ENCODE data around the gene NOS1AP.
"Not testable (repeated sequence)": the region's sequence is repeated elsewhere in the genome, so short reads cannot be mapped to it uniquely, and the experiment has no call there.

NOS1AP gene

DNA sequence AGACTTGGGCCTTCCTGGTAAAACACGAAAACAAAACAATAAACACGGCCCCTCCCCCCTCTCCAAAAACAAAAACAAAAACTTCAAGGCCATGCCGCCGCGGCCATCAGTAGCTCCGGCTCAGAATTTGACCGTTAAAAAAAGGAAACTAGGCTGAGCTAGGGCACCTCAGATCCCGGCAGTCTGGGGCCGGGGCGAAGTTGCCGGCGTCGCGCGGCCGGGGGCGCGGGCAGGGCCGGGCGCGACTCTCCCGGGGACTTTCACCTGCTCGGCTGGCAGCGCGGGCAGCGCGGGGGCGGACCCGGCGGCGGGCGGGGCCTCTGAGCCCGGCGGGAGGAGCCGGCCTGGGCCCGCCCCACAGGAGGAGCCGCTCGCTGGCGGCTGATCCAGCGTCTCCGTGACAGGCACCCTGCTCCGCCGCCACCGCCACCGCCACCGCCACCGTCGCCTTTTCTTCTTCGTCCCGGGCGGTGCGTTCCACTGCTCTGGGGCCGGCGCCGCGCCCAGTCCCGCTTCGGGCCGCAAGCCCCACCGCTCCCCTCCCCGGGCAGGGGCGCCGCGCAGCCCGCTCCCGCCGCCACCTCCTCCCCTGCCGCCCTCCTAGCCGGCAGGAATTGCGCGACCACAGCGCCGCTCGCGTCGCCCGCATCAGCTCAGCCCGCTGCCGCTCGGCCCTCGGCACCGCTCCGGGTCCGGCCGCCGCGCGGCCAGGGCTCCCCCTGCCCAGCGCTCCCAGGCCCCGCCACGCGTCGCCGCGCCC is at the start of gene NOS1AP:
TSS of gene NOS1AP (plus strand) at position 358 of the 760 bp plus-strand sequence. CDS start 487 bp downstream, outside the sequence.
- DNase-seq = peak; percentile 69 to 83

GRCh38 chr1:162020150-162020549 is 49.3 kb upstream of the NOS1AP start:
- no peak for DNase-seq

GRCh38 chr1:162021124-162021523 is 48.4 kb upstream of the NOS1AP start:
- no peak for DNase-seq

DNA sequence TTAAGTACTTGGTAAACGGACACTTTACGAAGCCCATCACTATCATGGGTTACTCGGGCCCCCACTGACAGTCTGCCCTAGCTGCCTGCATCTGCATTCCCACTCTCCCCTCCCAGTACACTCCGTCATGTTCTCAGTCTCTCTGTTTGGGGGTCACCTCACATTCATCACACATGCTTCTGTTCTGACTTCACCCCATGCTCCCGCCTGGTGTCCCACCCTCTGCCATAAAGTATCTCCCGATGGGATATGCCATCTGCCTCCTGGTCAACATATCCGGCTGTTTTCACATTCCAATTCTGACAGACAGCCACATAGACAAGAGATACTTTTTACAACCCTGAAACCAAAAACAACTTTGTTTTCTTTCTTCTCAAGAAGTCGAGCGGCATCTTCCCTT is 46.9 kb upstream of the NOS1AP start:
- no peak for DNase-seq

DNA sequence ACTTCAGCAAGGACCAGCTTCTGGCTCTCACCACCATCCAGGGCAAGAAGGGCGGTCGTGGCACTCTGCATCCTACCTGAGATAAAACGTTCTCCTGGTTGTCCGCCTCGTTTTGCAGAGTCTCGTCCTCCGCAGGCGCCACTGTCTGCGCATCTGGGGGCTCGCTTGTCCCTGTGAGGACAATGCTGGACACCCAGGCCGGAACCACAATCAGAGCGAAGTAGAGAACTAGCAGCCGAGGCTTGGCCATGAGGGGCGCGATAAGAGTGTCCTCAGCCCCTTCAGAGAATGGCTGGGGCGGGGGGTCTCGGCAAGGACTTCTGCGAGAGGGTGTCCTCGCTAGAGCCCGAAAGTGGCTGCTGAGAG is 46.3 kb upstream of the NOS1AP start:
- no peak for DNase-seq

DNA sequence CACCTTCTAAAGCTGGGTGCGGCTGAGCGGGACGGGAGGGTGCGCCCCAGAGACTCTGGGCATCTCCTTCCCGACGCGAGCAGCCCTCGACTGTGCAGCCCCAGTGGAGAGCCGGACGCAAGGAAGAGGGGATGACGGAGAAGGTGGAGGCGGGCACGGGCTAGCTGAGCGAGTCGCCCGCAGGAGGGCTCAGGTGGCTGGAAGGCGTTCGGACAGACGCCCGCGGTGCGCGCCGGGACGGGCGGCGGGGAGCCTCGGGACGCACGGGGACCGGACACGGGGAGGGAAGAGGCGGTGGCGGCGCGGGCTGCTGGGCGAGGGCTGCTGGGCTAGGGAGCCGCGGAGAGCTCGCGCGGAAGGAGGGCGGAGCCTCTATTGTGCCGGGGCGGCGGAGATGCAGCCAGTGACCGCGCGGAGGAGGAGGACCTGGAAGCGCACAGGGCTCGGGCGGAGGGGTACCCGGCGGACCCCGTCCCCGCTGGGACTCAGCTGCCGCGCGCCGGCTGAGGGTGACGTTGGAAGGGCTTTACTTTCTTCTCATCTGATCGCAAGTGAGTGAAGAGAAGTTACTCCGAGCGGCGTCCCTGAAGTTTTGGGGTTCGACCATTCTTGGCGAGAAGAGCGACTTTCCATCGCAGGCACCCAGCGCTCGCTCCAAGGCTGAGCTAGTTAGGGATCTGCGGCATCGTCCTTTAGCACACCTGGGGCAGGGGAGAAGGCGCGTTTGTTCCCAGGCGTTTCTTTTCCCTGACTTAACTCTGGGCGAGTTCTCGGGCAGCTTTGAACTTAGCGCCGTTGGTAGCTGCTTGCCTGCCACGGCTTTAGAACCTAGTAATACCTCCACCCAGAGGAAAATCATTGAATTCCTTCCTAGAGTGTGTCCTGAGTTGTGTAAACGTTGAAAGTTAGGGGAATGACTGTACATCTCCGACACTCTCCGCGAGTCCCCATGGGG is 45.7 kb upstream of the NOS1AP start, which contains the start of gene OLFML2B:
TSS of gene OLFML2B (minus strand) at position 323 of the 955 bp plus-strand sequence. CDS start 439 bp downstream, outside the sequence.
- DNase-seq = peak; percentile 19 to 60

- DNase-seq = no peak
Observed at GRCh38 chr1:162025541-162025940, 44.0 kb upstream of the NOS1AP start.

DNA sequence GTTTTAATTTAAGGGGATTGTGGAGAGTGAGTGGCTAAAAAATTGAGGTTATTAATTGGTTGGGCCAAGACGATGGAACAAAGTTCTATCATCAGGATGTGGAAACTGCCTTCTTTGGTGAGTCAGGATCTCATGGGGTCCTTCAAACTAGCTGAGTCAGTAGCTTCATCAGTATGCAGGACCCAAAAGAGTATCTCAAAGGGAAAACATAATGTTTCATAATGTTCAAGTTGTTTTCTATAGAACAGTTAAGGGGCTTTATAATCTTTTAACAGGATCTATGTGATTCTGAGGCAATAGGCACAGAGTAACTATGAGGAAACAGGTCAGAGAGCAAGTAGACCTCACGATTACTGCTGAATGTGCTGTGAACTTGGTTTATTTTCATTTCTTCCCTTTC is 42.6 kb upstream of the NOS1AP start:
- no peak for DNase-seq

GRCh38 chr1:162028726-162029125 is 40.8 kb upstream of the NOS1AP start:
- no peak for DNase-seq

DNA sequence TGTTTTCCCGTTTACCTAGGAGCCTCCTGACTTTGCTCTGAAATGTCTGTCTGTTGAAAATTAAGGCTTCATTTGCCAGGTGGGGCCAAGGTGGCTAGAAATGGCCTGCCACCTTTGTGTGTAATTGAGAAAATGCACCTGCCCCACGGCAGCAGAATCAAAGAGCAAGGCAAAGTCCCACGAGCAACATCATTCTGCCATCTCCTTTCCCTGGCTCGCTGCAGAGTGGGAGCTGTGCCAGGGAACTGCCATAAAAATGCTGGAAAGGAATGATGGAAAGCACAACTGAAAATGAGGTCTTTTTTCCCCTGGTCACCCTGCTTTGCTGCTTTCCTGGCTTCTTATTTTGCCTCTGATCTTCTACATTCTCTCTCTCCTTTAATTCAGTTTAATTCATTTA is 40.3 kb upstream of the NOS1AP start:
- DNase-seq = no peak

DNA sequence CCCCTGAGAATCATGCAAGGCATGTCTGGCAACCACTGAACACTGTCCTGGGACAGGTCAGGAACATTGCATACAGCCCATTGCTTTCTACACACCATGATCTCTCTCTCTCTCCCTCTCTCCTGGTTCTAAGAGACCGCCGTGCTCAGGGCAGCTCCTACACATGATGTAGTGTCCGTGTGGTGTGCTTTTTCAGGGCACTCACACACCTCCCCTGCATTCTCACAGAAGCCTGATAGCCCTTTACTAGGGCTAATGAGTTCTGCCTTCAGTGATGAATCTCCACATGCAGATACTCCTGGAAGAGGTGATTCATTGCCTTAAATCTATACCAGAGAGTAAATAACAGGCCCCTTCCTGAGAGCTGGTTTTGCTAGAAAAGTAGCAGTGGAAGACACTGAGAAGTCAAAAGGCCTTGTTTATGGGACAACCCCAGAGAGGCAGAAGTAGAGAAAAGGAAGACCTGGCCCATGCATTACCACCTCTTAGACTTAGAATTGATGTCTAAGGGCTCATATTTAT is 38.7 kb upstream of the NOS1AP start:
- DNase-seq = no peak

GRCh38 chr1:162033428-162033827 is 36.1 kb upstream of the NOS1AP start:
- peak; percentile 22 to 45 for DNase-seq

GRCh38 chr1:162035241-162035640 is 34.2 kb upstream of the NOS1AP start:
- no peak for DNase-seq

GRCh38 chr1:162036163-162036562 is 33.3 kb upstream of the NOS1AP start:
- no peak for DNase-seq

DNA sequence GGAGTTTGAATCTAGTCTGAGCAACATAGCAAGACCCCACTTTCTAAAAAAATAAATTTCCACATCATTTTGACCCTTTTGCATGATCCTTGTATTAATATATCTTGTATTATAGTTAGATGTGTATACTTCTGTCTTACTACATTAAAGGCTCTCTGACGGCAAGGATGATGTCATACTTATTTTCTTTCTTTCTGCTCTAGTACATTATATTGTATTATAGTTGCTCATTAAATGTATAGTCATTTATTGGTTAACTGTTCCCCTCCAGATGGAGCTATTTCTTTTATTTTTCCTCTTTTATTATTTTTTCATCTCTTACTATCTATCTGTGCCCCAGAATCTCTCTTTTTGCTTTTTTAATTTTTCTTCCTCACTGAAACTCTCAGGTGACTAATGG is 30.9 kb upstream of the NOS1AP start:
- no peak for DNase-seq

GRCh38 chr1:162040001-162040400 is 29.5 kb upstream of the NOS1AP start:
- DNase-seq = no peak

- peak in 1 of 2 donors; percentile 8 for DNase-seq
Observed at GRCh38 chr1:162040657-162041056, 28.8 kb upstream of the NOS1AP start.

DNA sequence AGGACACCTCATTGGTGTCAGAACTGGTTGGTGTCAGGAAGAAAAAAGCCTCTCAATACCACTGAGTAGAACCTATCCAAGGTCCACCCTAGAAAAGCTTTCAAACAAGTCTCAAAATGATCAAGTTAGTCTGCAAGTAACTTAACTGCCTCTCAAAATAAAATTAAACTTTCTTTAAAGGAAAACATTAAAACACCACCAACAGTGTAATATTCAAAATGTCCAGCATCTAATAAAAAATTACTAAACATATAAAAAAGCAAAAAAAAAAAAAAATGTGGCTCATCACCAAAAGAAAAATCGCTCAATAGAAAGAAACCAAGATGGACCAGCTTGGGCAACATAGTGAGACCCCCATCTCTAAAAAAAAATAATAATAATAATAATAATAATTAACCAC is 27.1 kb upstream of the NOS1AP start:
- DNase-seq = no peak

DNA sequence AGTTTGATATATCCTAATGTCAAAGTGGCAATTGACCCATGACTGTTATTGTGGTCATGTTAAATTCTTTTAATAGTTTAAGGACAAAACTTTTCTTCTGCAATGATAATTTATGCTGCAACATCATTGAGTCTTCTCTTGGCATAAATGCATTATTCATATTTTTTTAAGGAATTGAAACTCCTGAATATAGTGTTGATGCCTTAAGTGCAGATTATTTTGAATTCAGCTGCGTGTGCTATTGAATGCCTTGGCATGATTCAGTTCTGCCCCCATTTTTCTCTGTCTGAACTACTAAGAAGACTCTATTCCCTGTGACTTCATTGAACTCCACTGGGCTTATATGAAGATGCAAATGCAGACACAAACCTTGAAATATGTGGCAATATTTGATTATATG is 22.6 kb upstream of the NOS1AP start:
- no peak for DNase-seq

GRCh38 chr1:162053949-162054348 is 15.5 kb upstream of the NOS1AP start:
- DNase-seq = not testable (repeated sequence)

DNA sequence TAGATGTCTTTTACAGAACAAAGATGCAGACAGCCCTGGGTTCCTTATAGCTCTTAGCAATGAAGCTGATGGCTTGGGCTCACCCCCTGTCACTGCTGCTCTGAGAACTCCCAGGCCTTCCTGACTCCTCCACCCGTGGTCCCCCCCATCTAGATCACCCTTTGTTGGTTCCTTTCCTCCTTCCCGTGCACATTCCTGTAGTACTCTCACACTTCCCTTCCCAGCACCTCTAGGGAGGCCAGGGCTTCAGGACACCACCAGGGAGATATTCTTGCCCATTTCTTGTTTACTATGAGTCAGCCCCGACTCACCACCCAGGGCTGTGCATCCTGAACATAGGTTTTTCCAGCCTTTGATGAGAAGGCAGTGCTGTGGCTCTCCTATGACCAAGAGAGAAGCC is 14.4 kb upstream of the NOS1AP start:
- no peak for DNase-seq

GRCh38 chr1:162056043-162056442 is 13.4 kb upstream of the NOS1AP start:
- peak; percentile 65 to 75 for DNase-seq

DNA sequence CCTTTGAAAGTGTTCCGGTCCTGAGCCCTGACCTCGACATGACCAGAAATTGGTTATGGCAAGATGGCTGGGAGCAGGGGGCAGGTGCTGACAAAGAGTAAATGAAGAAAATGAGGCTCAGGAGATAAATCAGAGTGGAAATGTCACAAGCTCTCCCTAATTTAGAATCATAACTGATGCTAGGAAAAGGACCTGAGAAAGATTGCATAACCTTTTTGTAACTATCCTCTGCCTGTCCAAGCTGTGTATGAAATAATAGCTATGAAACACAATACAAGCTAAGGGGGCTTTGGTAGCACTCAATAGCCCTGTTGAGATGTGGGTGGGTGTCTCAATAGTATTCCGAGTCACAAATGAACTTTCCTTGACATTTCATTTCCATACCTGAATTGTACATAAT is 12.9 kb upstream of the NOS1AP start:
- DNase-seq = no peak

GRCh38 chr1:162059721-162060120 is 9.8 kb upstream of the NOS1AP start:
- no peak for DNase-seq
